HEK293 (cell line): ENCODE data around the gene IFRD2.

Experiments used
- ELK4 ChIP-seq: IDR thresholded peaks from 2 replicates; pipeline ENCODE4 v1.6.1; 2011; ENCODE audit warnings: mild to moderate bottlenecking, low read depth, low read length, borderline replicate concordance
- GLIS2 ChIP-seq: fragments of 450-650 bp; formaldehyde crosslinking; IDR thresholded peaks from 2 replicates; pipeline ENCODE4 v1.5.1; 2016; ENCODE audit warnings: missing biosample characterization, missing genetic modification characterization
- HIC1 ChIP-seq: fragments of 450-650 bp; formaldehyde crosslinking; IDR thresholded peaks from 2 replicates; pipeline ENCODE4 v1.5.1; 2016; ENCODE audit warnings: missing biosample characterization, missing genetic modification characterization
- KLF10 ChIP-seq: fragments of 450-650 bp; IDR thresholded peaks from 2 replicates; pipeline ENCODE4 v1.5.1; 2018; ENCODE audit warnings: missing biosample characterization, mild to moderate bottlenecking, missing genetic modification characterization
- KLF16 ChIP-seq: fragments of 450-650 bp; formaldehyde crosslinking; IDR thresholded peaks from 2 replicates; pipeline ENCODE4 v1.5.1; 2017; ENCODE audit warnings: missing biosample characterization, missing genetic modification characterization
- KLF17 ChIP-seq: fragments of 450-650 bp; formaldehyde crosslinking; IDR thresholded peaks from 2 replicates; pipeline ENCODE4 v1.5.1; 2016; ENCODE audit warnings: missing biosample characterization, missing genetic modification characterization
- KLF7 ChIP-seq: fragments of 450-650 bp; formaldehyde crosslinking; IDR thresholded peaks from 2 replicates; pipeline ENCODE4 v1.5.1; 2016; ENCODE audit warnings: missing biosample characterization, missing genetic modification characterization, borderline replicate concordance
- KLF8 ChIP-seq: fragments of 450-650 bp; formaldehyde crosslinking; IDR thresholded peaks from 2 replicates; pipeline ENCODE4 v1.5.1; 2016; ENCODE audit warnings: missing biosample characterization, missing genetic modification characterization
- OVOL3 ChIP-seq: fragments of 450-650 bp; formaldehyde crosslinking; IDR thresholded peaks from 2 replicates; pipeline ENCODE4 v1.5.1; 2016; ENCODE audit warnings: missing biosample characterization, missing genetic modification characterization
- PATZ1 ChIP-seq: fragments of 450-650 bp; formaldehyde crosslinking; IDR thresholded peaks from 2 replicates; pipeline ENCODE4 v1.5.1; 2016; ENCODE audit warnings: missing biosample characterization, missing genetic modification characterization
- SP2 ChIP-seq: fragments of 450-650 bp; formaldehyde crosslinking; IDR thresholded peaks from 2 replicates; pipeline ENCODE4 v1.5.1; 2016; ENCODE audit warnings: missing biosample characterization, missing genetic modification characterization
- SP3 ChIP-seq: fragments of 450-650 bp; formaldehyde crosslinking; IDR thresholded peaks from 2 replicates; pipeline ENCODE4 v1.5.1; 2016; ENCODE audit warnings: missing biosample characterization, missing genetic modification characterization
- SP7 ChIP-seq: fragments of 450-650 bp; formaldehyde crosslinking; IDR thresholded peaks from 2 replicates; pipeline ENCODE4 v1.5.1; 2016; ENCODE audit warnings: missing biosample characterization, missing genetic modification characterization
- ZBTB1 ChIP-seq: fragments of 450-650 bp; formaldehyde crosslinking; IDR thresholded peaks from 2 replicates; pipeline ENCODE4 v1.5.1; 2016; ENCODE audit warnings: missing biosample characterization, missing genetic modification characterization
- ZNF223 ChIP-seq: fragments of 450-650 bp; formaldehyde crosslinking; IDR thresholded peaks from 2 replicates; pipeline ENCODE4 v1.5.1; 2016; ENCODE audit warnings: missing biosample characterization, missing genetic modification characterization
- ZNF311 ChIP-seq: fragments of 450-650 bp; formaldehyde crosslinking; IDR thresholded peaks from 2 replicates; pipeline ENCODE4 v1.5.1; 2017; ENCODE audit warnings: missing biosample characterization, missing genetic modification characterization, borderline replicate concordance
- ZNF335 ChIP-seq: fragments of 450-650 bp; formaldehyde crosslinking; conservative IDR thresholded peaks from 2 replicates; pipeline ENCODE4 v1.5.1; 2016; ENCODE audit warnings: missing biosample characterization, missing genetic modification characterization
- ZNF341 ChIP-seq: fragments of 450-650 bp; formaldehyde crosslinking; IDR thresholded peaks from 2 replicates; pipeline ENCODE4; 2016; ENCODE audit warnings: low read depth, missing biosample characterization, missing genetic modification characterization
- ZNF416 ChIP-seq: fragments of 450-650 bp; formaldehyde crosslinking; IDR thresholded peaks from 2 replicates; pipeline ENCODE4 v1.5.1; 2016; ENCODE audit warnings: missing biosample characterization, missing genetic modification characterization
- ZNF518A ChIP-seq: fragments of 450-650 bp; formaldehyde crosslinking; conservative IDR thresholded peaks from 2 replicates; pipeline ENCODE4 v1.5.1; 2016; ENCODE audit warnings: low read depth, missing biosample characterization, missing genetic modification characterization
- ZNF548 ChIP-seq: fragments of 450-650 bp; formaldehyde crosslinking; IDR thresholded peaks from 2 replicates; pipeline ENCODE4 v1.5.1; 2016; ENCODE audit warnings: missing biosample characterization, missing genetic modification characterization
- ZNF585B ChIP-seq: fragments of 450-650 bp; formaldehyde crosslinking; IDR thresholded peaks from 2 replicates; pipeline ENCODE4 v1.5.1; 2016; ENCODE audit warnings: missing biosample characterization, missing genetic modification characterization
- ZNF600 ChIP-seq: fragments of 450-650 bp; formaldehyde crosslinking; IDR thresholded peaks from 2 replicates; pipeline ENCODE4 v1.5.1; 2016; ENCODE audit warnings: missing biosample characterization, missing genetic modification characterization
- ZNF624 ChIP-seq: fragments of 450-650 bp; formaldehyde crosslinking; IDR thresholded peaks from 2 replicates; pipeline ENCODE4 v1.5.1; 2017; ENCODE audit warnings: missing biosample characterization, missing genetic modification characterization
- ZNF654 ChIP-seq: fragments of 450-650 bp; formaldehyde crosslinking; IDR thresholded peaks from 2 replicates; pipeline ENCODE4 v1.5.1; 2016; ENCODE audit warnings: low read depth, missing biosample characterization, missing genetic modification characterization
- ZNF677 ChIP-seq: fragments of 450-650 bp; IDR thresholded peaks from 2 replicates; pipeline ENCODE4 v1.5.0; 2018; ENCODE audit warnings: missing biosample characterization, mild to moderate bottlenecking, missing genetic modification characterization, moderate library complexity
- ZNF785 ChIP-seq: fragments of 450-650 bp; formaldehyde crosslinking; IDR thresholded peaks from 2 replicates; pipeline ENCODE4 v1.5.1; 2016; ENCODE audit warnings: missing biosample characterization, missing genetic modification characterization
- ZXDB ChIP-seq: fragments of 450-650 bp; formaldehyde crosslinking; IDR thresholded peaks from 2 replicates; pipeline ENCODE4 v1.5.1; 2016; ENCODE audit warnings: missing biosample characterization, missing genetic modification characterization

The IFRD2 gene

GRCh38 chr3:50337175-50337861 lies 45.1 kb upstream of the IFRD2 start (continued):
- TF ChIP-seq ZNF518A (no peak), ZNF223 (peak; percentile 90), ZNF341 (tag by site-specific recombination) (peak; percentile 76), KLF10 (tag by site-specific recombination) (peak; percentile 27; the same call in 1 of the 2 replicates), SP2 (peak; percentile 92), KLF16 (tag by site-specific recombination) (0 out of 2 replicates have a peak, but pooled peaks have one; percentile 55), ZNF548 (tag by site-specific recombination) (no peak), GLIS2 (tag by site-specific recombination) (peak; percentile 70), OVOL3 (tag by site-specific recombination) (peak; percentile 79), KLF17 (tag by site-specific recombination) (peak; percentile 62), ZNF785 (0 out of 2 replicates have a peak, but pooled peaks have one; percentile 44), ZNF416 (tag by site-specific recombination) (no peak), SP3 (tag by site-specific recombination) (peak; percentile 78), ZNF600 (tag by site-specific recombination) (peak; percentile 75), KLF8 (tag by site-specific recombination) (peak; percentile 58; the same call in 1 of the 2 replicates), SP7 (tag by site-specific recombination) (peak; percentile 59), PATZ1 (peak; percentile 95), ZNF585B (tag by site-specific recombination) (0 out of 2 replicates have a peak, but pooled peaks have one; percentile 8), ZNF311 (tag by site-specific recombination) (no peak), ELK4 (no peak), ZNF624 (tag by site-specific recombination) (no peak), ZNF677 (tag by site-specific recombination) (no peak), ZXDB (tag by site-specific recombination) (peak; percentile 46; the same call in 1 of the 2 replicates), ZNF335 (tag by site-specific recombination) (0 out of 2 replicates have a peak, but pooled peaks have one; percentile 16), ZNF654 (tag by site-specific recombination) (no peak), ZBTB1 (0 out of 2 replicates have a peak, but pooled peaks have one; percentile 43), HIC1 (tag by site-specific recombination) (peak; percentile 99), KLF7 (tag by site-specific recombination) (0 out of 2 replicates have a peak, but pooled peaks have one; percentile 21)
- TF ChIP-seq, all 188 proteins: peak for 44
